GM18907 (cell line): ENCODE results near the gene ENOPH1.

Source experiments
- ATAC-seq: cut with Tn5 transposase; IDR thresholded peaks from one replicate; pipeline ENCODE4 v1.9.1; 2021; ENCODE audit warnings: mild to moderate bottlenecking, moderate library complexity; ENCODE audit not compliant: unreplicated experiment

ENOPH1 gene

GRCh38 chr4:82425478-82425877 is 4.9 kb upstream of the ENOPH1 start:
- ATAC-seq: no peak

- no peak for ATAC-seq
These were observed 1.8 kb upstream of the ENOPH1 start for GRCh38 chr4:82428526-82428968.

GRCh38 chr4:82428969-82429727 is 1.2 kb upstream of the ENOPH1 start:
- ATAC-seq: peak; percentile 62

- peak; percentile 19 for ATAC-seq
These were observed 630 bp upstream of the ENOPH1 start for GRCh38 chr4:82429728-82430192.

- ATAC-seq: peak; percentile 6
These were observed 765 bp downstream of the ENOPH1 start for GRCh38 chr4:82430964-82431745.

- ATAC-seq: no peak
These were observed 1.4 kb downstream of the ENOPH1 start for GRCh38 chr4:82431831-82432230.

- ATAC-seq: no peak
These were observed 2.2 kb downstream of the ENOPH1 start for GRCh38 chr4:82432596-82432995.

GRCh38 chr4:82433791-82434190 is 3.4 kb downstream of the ENOPH1 start:
- no peak for ATAC-seq

GRCh38 chr4:82434949-82435348 is 4.6 kb downstream of the ENOPH1 start:
- ATAC-seq: no peak

- ATAC-seq: no peak
These were observed 5.7 kb downstream of the ENOPH1 start for GRCh38 chr4:82436130-82436529.

GRCh38 chr4:82436780-82437179 is 6.4 kb downstream of the ENOPH1 start:
- ATAC-seq: no peak

GRCh38 chr4:82437285-82438005 is 7.1 kb downstream of the ENOPH1 start:
- ATAC-seq: no peak

GRCh38 chr4:82439088-82439487 is 8.7 kb downstream of the ENOPH1 start:
- ATAC-seq: no peak

GRCh38 chr4:82447886-82448285 is 17.5 kb downstream of the ENOPH1 start:
- no peak for ATAC-seq

GRCh38 chr4:82450966-82451755 is 20.8 kb downstream of the ENOPH1 start:
- no peak for ATAC-seq

- no peak for ATAC-seq
These were observed 21.6 kb downstream of the ENOPH1 start for GRCh38 chr4:82452026-82452425.

GRCh38 chr4:82457266-82457665 is 26.9 kb downstream of the ENOPH1 start:
- ATAC-seq: no peak

GRCh38 chr4:82458729-82459128 is 28.3 kb downstream of the ENOPH1 start:
- ATAC-seq: no peak

- no peak for ATAC-seq
These were observed 31.3 kb downstream of the ENOPH1 start for GRCh38 chr4:82461710-82462109.

GRCh38 chr4:82462415-82462831 is 32.0 kb downstream of the ENOPH1 start:
- peak; percentile 81 for ATAC-seq

- ATAC-seq: no peak
These were observed 32.8 kb downstream of the ENOPH1 start for GRCh38 chr4:82463221-82463620.
